ENCODE data around the gene KDM1A.

DNA sequence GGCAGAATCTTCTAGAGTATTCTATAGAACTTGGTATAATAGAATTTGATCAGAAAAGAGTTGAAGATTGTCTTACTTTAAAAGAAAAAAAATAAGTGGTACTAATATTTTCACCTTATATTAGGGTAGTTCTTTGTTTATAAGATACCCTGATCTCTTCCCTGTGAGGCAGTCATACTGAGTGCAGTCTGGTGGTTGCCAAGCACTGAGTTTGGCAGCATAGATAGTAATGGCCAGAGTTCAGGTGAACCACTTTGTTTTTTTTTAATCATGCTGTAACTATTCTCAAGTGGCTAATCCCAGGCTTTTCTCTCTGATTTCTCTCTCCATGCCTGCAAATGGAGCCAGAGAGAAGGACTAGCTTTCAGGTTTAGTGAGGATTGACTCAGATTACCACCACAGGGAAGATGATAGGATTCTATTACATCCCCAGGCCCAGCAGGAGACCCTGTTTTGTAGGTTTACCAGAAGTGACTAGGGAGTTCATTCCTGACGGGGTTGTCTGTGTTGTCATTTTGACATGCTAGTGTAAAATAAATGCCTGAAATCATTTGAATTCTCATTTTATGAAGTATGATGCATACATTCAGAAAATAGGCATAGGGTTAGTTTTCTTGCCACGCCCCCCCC is 16.7 kb downstream of the KDM1A start:
- TF ChIP-seq, protein P1, sequence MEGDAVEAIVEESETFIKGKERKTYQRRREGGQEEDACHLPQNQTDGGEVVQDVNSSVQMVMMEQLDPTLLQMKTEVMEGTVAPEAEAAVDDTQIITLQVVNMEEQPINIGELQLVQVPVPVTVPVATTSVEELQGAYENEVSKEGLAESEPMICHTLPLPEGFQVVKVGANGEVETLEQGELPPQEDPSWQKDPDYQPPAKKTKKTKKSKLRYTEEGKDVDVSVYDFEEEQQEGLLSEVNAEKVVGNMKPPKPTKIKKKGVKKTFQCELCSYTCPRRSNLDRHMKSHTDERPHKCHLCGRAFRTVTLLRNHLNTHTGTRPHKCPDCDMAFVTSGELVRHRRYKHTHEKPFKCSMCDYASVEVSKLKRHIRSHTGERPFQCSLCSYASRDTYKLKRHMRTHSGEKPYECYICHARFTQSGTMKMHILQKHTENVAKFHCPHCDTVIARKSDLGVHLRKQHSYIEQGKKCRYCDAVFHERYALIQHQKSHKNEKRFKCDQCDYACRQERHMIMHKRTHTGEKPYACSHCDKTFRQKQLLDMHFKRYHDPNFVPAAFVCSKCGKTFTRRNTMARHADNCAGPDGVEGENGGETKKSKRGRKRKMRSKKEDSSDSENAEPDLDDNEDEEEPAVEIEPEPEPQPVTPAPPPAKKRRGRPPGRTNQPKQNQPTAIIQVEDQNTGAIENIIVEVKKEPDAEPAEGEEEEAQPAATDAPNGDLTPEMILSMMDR (IDR thresholded peaks at IDR 0.05; ENCODE audit: low read depth, low read length, missing input control), result no peak
- TF ChIP-seq TAF1 (conservative IDR thresholded peaks at IDR 0.05), result no peak
- TF ChIP-seq, protein P2, sequence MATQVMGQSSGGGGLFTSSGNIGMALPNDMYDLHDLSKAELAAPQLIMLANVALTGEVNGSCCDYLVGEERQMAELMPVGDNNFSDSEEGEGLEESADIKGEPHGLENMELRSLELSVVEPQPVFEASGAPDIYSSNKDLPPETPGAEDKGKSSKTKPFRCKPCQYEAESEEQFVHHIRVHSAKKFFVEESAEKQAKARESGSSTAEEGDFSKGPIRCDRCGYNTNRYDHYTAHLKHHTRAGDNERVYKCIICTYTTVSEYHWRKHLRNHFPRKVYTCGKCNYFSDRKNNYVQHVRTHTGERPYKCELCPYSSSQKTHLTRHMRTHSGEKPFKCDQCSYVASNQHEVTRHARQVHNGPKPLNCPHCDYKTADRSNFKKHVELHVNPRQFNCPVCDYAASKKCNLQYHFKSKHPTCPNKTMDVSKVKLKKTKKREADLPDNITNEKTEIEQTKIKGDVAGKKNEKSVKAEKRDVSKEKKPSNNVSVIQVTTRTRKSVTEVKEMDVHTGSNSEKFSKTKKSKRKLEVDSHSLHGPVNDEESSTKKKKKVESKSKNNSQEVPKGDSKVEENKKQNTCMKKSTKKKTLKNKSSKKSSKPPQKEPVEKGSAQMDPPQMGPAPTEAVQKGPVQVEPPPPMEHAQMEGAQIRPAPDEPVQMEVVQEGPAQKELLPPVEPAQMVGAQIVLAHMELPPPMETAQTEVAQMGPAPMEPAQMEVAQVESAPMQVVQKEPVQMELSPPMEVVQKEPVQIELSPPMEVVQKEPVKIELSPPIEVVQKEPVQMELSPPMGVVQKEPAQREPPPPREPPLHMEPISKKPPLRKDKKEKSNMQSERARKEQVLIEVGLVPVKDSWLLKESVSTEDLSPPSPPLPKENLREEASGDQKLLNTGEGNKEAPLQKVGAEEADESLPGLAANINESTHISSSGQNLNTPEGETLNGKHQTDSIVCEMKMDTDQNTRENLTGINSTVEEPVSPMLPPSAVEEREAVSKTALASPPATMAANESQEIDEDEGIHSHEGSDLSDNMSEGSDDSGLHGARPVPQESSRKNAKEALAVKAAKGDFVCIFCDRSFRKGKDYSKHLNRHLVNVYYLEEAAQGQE (IDR thresholded peaks at IDR 0.05), result no peak
- TF ChIP-seq FOXA1 (IDR thresholded peaks at IDR 0.05), result no peak
